GM12873 (cell line): ENCODE data around the gene ZNF385A.

Source experiments
- TF ChIP-seq, protein P1 (sequence below): IDR thresholded peaks from 2 replicates; pipeline ENCODE4 v1.5.1; 2012; ENCODE audit warnings: low read depth, mild to moderate bottlenecking, moderate library complexity, low read length, control low read depth; ENCODE audit not compliant: insufficient read depth; ENCODE audit errors: missing control alignments

Gene ZNF385A

DNA sequence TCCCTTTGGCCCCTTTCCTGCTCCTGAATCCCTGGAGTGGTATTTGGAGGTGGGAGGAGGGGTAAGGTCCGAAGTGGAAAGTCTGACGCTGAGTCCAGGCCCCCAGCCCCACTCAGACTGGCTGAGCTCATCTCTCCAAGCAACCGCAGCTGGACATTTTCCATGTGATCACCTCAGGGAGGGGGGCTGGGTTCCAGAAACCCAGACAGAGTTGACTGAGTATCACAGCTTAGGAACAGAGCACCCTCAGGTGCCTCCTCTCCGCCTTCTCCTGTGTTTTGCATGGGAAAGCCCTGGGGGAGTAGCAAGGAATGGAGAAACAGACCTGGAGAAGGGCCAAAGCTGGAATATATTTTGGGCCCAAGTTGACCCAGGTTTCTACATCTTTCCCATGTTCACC, 42.6 kb upstream of the ZNF385A start:
- TF ChIP-seq, protein P1, sequence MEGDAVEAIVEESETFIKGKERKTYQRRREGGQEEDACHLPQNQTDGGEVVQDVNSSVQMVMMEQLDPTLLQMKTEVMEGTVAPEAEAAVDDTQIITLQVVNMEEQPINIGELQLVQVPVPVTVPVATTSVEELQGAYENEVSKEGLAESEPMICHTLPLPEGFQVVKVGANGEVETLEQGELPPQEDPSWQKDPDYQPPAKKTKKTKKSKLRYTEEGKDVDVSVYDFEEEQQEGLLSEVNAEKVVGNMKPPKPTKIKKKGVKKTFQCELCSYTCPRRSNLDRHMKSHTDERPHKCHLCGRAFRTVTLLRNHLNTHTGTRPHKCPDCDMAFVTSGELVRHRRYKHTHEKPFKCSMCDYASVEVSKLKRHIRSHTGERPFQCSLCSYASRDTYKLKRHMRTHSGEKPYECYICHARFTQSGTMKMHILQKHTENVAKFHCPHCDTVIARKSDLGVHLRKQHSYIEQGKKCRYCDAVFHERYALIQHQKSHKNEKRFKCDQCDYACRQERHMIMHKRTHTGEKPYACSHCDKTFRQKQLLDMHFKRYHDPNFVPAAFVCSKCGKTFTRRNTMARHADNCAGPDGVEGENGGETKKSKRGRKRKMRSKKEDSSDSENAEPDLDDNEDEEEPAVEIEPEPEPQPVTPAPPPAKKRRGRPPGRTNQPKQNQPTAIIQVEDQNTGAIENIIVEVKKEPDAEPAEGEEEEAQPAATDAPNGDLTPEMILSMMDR: no peak

DNA sequence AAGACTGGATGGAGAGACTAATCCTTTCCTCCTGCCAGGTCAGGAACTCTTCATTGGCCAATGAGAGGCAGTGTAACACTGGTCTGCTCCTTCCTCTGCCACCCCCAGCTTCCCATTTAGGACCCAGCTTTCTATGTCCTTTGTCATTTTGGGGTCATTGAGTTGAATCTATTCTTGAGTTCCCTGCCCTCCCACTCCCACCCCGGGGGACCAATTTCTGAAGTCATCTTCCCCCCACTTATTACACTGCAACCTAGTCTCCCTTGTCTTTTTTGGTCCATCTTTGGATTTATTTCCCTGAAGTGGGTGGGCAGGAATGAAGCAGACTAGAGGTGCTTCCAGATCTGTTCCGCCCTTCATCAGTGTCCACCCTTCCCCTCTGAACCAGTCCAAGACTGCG, 42.2 kb upstream of the ZNF385A start:
- TF ChIP-seq, protein P1: no peak

DNA sequence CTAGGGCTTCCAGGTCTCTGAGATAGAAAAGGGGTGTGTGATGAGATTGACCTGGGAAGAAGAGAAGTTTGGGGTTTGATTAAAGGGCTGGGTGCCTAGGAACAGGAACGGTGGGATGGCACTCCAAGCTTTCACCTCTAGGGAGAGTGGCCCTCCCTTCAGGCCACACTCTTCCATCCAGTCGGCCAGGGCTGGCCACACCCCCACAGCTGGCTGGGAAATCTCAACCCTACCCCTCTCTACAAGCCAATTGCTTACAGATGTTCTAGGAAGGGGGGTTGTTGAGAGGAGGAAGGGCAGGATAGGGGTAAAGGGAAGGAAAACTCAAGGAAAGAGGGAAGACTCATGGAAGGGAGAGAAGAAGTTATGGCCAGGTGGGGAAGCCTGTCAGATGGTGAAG, 41.2 kb upstream of the ZNF385A start:
- TF ChIP-seq, protein P1: no peak

DNA sequence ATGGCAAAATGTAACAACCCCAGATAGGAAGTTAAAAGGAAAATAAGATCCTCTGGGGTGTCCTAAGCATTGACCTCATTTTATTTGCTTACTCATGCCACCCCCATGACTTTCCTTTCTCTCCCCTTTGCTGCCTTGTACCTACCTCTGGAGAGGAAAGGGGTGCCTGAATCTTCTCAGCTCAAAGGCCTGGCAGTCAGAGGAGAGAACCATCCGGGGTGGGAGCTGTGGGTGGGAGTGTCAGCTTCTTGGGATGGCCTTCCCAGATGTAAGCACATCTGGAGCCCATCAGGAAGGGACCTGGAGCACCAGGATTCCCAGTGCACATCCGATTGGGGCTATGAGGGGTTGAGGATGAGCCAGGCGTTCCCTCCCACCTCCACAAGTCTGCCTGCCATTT, 39.7 kb upstream of the ZNF385A start:
- TF ChIP-seq, protein P1: no peak

DNA sequence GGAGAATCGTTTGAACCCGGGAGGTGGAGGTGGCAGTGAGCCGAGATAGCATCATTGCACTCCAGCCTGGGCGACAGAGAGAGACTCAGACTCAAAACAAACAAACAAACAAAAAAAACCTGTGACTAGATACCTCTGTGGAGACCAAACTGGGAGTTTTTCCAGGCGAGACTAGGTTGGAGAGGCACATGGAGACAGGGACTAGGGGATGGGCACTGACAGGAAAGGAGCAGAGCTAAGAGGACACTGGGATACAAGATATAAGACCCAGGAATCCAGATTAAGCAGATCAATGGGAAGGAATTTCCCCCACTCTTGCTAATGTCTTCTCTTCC, 39.2 kb upstream of the ZNF385A start:
- TF ChIP-seq, protein P1: no peak

DNA sequence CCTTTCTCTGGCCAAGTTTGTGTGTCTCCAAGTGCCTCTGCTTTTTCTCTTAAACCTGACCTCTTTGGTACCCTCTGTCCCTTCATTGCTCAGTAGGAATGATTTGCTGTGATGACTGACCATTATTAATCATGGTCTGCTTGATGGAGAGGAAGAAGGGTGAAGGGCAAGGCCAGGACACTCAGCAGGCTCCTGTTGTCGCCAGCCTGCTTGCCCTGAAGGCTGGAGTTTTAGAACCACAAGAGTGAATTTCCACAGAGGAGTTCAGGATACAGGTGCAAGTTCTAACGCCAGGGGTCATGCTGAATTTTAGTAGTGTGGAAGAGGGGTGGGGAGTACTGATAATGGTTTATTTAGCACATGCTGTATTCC, 37.3 kb upstream of the ZNF385A start:
- TF ChIP-seq, protein P1: no peak

DNA sequence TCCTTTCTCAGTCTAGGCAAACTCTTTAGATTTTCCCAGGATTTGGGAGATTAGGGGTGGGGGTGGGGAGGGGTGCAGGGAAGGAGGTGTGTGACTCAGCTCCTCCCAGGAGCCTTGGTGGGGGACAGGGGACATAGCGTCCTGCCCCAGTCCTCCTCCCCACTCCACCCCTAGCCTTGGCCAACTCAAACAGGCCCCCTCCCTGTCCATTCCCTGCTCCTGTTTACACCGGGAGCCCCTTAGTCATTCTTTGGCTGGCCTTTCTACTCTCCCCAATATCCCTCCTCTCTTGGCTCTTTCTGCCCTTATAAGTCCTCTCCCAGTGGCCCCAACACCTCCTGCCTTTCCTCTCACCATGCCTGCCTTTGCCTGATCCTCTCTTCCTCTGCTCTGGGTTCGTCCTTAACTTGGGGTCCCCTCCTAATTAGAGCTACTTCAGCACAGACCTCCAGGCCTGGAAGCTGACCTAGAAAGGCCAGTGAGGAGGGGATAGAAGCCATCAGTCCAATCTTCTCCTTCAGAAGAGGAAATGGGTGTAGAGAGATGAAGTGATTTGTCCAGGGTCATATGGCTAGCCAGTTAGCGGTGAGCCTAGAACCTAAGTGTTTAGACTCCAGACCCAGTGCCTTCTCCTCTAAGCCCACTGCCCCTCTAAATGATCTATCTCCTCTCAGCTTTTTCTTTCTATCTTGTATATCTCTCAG, 36.8 kb upstream of the ZNF385A start:
- TF ChIP-seq, protein P1: no peak
